ENCODE measurements around the gene SIGLEC11. TPM values are rescaled to one million over a fixed set of nuclear protein-coding genes. Genes with fewer than 3 reads are reported as not detected.
"Not testable (repeated sequence)": the region's sequence is repeated elsewhere in the genome, so short reads cannot be mapped to it uniquely, and the experiment has no call there.

The SIGLEC11 gene
- total and polyA plus RNA-seq, 4 donors: 0.49 to 8.9 (median 3.3) TPM

DNA sequence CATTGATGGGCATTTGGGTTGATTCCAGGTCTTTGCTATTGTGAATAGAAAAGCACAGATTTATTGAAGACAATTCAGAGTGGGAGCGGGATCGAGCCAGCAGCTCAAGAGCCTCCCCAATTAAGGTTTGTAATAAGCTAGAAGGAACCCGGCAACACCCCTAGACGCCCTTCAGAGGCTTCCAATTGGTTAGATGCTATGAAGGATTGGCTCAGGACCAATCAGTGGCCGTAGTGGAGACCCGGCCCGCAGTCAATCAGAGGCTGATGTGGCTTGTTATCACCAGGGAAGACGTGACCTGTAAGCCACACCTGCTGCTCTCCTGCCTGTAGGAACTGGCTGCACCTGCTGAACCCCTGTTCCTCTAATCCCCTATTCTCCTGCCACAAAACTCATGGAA lies 14.6 kb downstream of the SIGLEC11 start:
- no peak for DNase-seq (ENCODE audit: low spot score)
- Histone ChIP-seq H3K27ac (ENCODE audit: low read depth in 1 of 2, low read length in 2 of 2) (no peak overlapping the region), H3K27me3 (ENCODE audit: control insufficient read depth in 4 of 4, insufficient read depth in 4 of 4, low read length in 3 of 4) (no peaks in the 10 kb centered on the region), H3K36me3 (ENCODE audit: control insufficient read depth in 4 of 4, insufficient read depth in 3 of 4, low read depth in 1 of 4, low read length in 3 of 4) (no peaks in the 10 kb centered on the region), H3K4me3 (ENCODE audit: low read depth in 1 of 3, low read length in 3 of 3) (no peak overlapping the region), H3K9ac (ENCODE audit: low read depth in 1 of 2, low read length in 2 of 2) (no peak overlapping the region), H3K4me1 (ENCODE audit: control insufficient read depth in 4 of 4, insufficient read depth in 4 of 4, low read length in 3 of 4) (peaks cover 0 to 4% (median 0%) of the 10 kb centered on the region in 4 donors), H3K9me3 (ENCODE audit: control insufficient read depth in 4 of 4, low read length in 3 of 4) (no peaks in the 10 kb centered on the region)
- WGBS: 91% methylated on average over 8 of the region's 8 CpGs
- TF ChIP-seq SP1 (IDR thresholded peaks at IDR 0.05) (no peak), JUND (IDR thresholded peaks at IDR 0.05) (no peak), RAD21 (IDR thresholded peaks at IDR 0.05) (no peak), RXRA (IDR thresholded peaks at IDR 0.05) (no peak), EGR1 (IDR thresholded peaks at IDR 0.05; ENCODE audit: low read depth in 2 of 2) (no peak), NR2F2 (IDR thresholded peaks at IDR 0.05) (no peak), YY1 (IDR thresholded peaks at IDR 0.05) (no peak), GABPA (IDR thresholded peaks at IDR 0.05 in 1 of 2, conservative IDR thresholded peaks at IDR 0.05 in 1 of 2) (no peak)
- TF ChIP-seq, protein P1, sequence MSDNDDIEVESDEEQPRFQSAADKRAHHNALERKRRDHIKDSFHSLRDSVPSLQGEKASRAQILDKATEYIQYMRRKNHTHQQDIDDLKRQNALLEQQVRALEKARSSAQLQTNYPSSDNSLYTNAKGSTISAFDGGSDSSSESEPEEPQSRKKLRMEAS (IDR thresholded peaks at IDR 0.05): no peak
- TF ChIP-seq, protein P2, sequence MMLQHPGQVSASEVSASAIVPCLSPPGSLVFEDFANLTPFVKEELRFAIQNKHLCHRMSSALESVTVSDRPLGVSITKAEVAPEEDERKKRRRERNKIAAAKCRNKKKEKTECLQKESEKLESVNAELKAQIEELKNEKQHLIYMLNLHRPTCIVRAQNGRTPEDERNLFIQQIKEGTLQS (IDR thresholded peaks at IDR 0.05): no peak

DNA sequence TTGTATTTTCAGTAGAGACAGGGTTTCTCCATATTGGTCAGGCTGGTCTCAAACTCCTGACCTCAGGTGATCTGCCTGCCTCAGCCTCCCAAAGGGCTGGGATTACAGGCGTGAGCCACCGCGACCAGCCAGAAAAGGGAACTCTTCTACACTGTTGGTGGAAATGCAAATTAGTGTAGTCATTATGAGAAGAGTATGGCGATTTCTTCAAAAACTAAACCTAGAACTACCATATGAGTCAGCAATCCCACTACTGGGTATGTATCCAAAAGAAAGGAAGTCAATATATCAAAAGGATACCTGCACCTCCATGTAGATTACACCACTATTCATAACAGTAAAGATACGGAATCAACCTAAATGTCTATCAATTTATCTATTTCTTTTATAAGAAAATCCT lies 16.4 kb downstream of the SIGLEC11 start:
- WGBS: 77% methylated on average over 5 of the region's 5 CpGs
- H3K27ac ChIP-seq (ENCODE audit: low read depth in 1 of 2, low read length in 2 of 2); H3K4me1 ChIP-seq (ENCODE audit: control insufficient read depth in 4 of 4, insufficient read depth in 4 of 4, low read length in 3 of 4); H3K9ac ChIP-seq (ENCODE audit: low read depth in 1 of 2, low read length in 2 of 2); H3K36me3 ChIP-seq (ENCODE audit: control insufficient read depth in 4 of 4, insufficient read depth in 3 of 4, low read depth in 1 of 4, low read length in 3 of 4); H3K27me3 ChIP-seq (ENCODE audit: control insufficient read depth in 4 of 4, insufficient read depth in 4 of 4, low read length in 3 of 4); H3K4me3 ChIP-seq (ENCODE audit: low read depth in 1 of 3, low read length in 3 of 3); DNase-seq (ENCODE audit: low spot score); H3K9me3 ChIP-seq (ENCODE audit: control insufficient read depth in 4 of 4, low read length in 3 of 4): not testable (repeated sequence)

DNA sequence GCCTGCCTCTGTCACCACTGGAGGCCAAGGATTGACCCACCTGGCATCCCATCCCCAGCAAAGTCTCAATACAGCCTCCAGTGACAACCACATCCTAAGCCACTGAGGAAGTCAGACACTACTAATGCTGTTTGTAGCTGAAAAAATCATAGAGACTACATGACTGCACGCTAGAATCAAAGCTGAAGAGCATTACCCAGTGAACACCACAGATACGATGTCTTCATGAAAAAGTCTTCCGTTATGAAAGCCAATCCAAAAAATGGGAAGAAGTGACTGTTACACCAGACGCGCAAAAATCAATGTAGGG lies 20.5 kb downstream of the SIGLEC11 start:
- Histone ChIP-seq H3K4me3 (ENCODE audit: low read depth in 1 of 3, low read length in 3 of 3) (no peak overlapping the region), H3K4me1 (ENCODE audit: control insufficient read depth in 4 of 4, insufficient read depth in 4 of 4, low read length in 3 of 4) (peaks cover 0 to 13% (median 5%) of the 10 kb centered on the region in 4 donors), H3K27ac (ENCODE audit: low read depth in 1 of 2, low read length in 2 of 2) (no peak overlapping the region), H3K9ac (ENCODE audit: low read depth in 1 of 2, low read length in 2 of 2) (no peak overlapping the region), H3K9me3 (ENCODE audit: control insufficient read depth in 4 of 4, low read length in 3 of 4) (no peaks in the 10 kb centered on the region), H3K27me3 (ENCODE audit: control insufficient read depth in 4 of 4, insufficient read depth in 4 of 4, low read length in 3 of 4) (no peaks in the 10 kb centered on the region), H3K36me3 (ENCODE audit: control insufficient read depth in 4 of 4, insufficient read depth in 3 of 4, low read depth in 1 of 4, low read length in 3 of 4) (no peaks in the 10 kb centered on the region)
- DNase-seq (ENCODE audit: low spot score): no peak
- TF ChIP-seq FOXA2 (IDR thresholded peaks at IDR 0.05) (no peak), HNF4G (IDR thresholded peaks at IDR 0.05) (no peak), NR2F2 (IDR thresholded peaks at IDR 0.05) (no peak), CTCF (IDR thresholded peaks at IDR 0.05; ENCODE audit: low read depth, low read length, missing input control) (no peak), HNF4A (conservative IDR thresholded peaks at IDR 0.05) (no peak), EGR1 (IDR thresholded peaks at IDR 0.05; ENCODE audit: low read depth in 2 of 2) (no peak), RXRA (IDR thresholded peaks at IDR 0.05) (no peak), TAF1 (conservative IDR thresholded peaks at IDR 0.05) (no peak)
- TF ChIP-seq, protein P3, sequence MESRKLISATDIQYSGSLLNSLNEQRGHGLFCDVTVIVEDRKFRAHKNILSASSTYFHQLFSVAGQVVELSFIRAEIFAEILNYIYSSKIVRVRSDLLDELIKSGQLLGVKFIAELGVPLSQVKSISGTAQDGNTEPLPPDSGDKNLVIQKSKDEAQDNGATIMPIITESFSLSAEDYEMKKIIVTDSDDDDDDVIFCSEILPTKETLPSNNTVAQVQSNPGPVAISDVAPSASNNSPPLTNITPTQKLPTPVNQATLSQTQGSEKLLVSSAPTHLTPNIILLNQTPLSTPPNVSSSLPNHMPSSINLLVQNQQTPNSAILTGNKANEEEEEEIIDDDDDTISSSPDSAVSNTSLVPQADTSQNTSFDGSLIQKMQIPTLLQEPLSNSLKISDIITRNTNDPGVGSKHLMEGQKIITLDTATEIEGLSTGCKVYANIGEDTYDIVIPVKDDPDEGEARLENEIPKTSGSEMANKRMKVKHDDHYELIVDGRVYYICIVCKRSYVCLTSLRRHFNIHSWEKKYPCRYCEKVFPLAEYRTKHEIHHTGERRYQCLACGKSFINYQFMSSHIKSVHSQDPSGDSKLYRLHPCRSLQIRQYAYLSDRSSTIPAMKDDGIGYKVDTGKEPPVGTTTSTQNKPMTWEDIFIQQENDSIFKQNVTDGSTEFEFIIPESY (IDR thresholded peaks at IDR 0.05): no peak
- TF ChIP-seq, protein P2 (IDR thresholded peaks at IDR 0.05): no peak
- TF ChIP-seq, protein P1 (IDR thresholded peaks at IDR 0.05): no peak
- WGBS: 92% methylated on average over 5 of the region's 5 CpGs

All from liver (tissue), 9 donors.